Right cardiac atrium (tissue), 5 donors: ENCODE measurements around the gene PML. TPM values are rescaled to one million over a fixed set of nuclear protein-coding genes. Genes with fewer than 3 reads are reported as not detected.

Source experiments
- polyA plus RNA-seq: library from polyadenylated mRNA; stranded (reverse); fragments of 200-250 nt; gene quantifications from one replicate; pipeline ENCODE4 v1.2.3, GENCODE V29; 2013
- total RNA-seq, 4 donors: library from RNA; stranded (reverse); fragmentation: NEBNext Ultra II Directional; extraction: Animal tissue kit (Norgen Biotek cat#: 25700); gene quantifications; one replicate each; pipeline ENCODE4 v1.2.1, GENCODE V29; 2021
- donor health status: healthy with polysubstance abuse.
- donor health status: DM: no; HTN: yes; CAD: no.
- donor health status: DM: no; HTN: no; CAD: no.
- donor health status: DM: no; HTN: yes; CAD: no; lungs with severe emphysema.
- donor health status: DM: yes; HTN: yes; CAD: no.

The PML gene
- total and polyA plus RNA-seq, 5 donors, result 18.1 to 35.4 (median 24.0) TPM

Other genes with a start within 250 kb of the PML start
- 100 to 1,000 TPM in 2 of 4 donors, 10 to 100 TPM in 2; 65.6 to 112 (median 99.0) TPM for gene INSYN1, start 241.4 kb upstream of the PML start, total RNA-seq
- 117 TPM for gene INSYN1, start 241.4 kb upstream of the PML start, polyA plus RNA-seq
- gene TBC1D21, start 121.2 kb upstream of the PML start, total RNA-seq, result not detected
- not detected for gene TBC1D21, start 121.2 kb upstream of the PML start, polyA plus RNA-seq
- gene LOXL1, start 68.3 kb upstream of the PML start, total RNA-seq, result 10 to 100 TPM; 17.4 to 41.0 (median 18.6) TPM
- gene LOXL1, start 68.3 kb upstream of the PML start, polyA plus RNA-seq, result 29.8 TPM
- gene STOML1, start 2.4 kb upstream of the PML start, total RNA-seq, result 10 to 100 TPM; 14.9 to 19.0 (median 17.8) TPM
- gene STOML1, start 2.4 kb upstream of the PML start, polyA plus RNA-seq, result 24.3 TPM
- gene GOLGA6A, start 87.8 kb downstream of the PML start, total RNA-seq, result not detected
- not detected for gene GOLGA6A, start 87.8 kb downstream of the PML start, polyA plus RNA-seq
- gene ISLR2, start 135.9 kb downstream of the PML start, total RNA-seq, result 1 to 10 TPM in 2 of 4 donors, under 1 TPM in 2; 0.71 to 2.8 (median 1.7) TPM
- 2.1 TPM for gene ISLR2, start 135.9 kb downstream of the PML start, polyA plus RNA-seq
- 10 to 100 TPM; 21.6 to 33.5 (median 24.7) TPM for gene ISLR, start 179.0 kb downstream of the PML start, total RNA-seq
- gene ISLR, start 179.0 kb downstream of the PML start, polyA plus RNA-seq, result 29.5 TPM
- under 1 TPM; 0.20 to 0.58 (median 0.37) TPM for gene STRA6, start 208.1 kb downstream of the PML start, total RNA-seq
- gene STRA6, start 208.1 kb downstream of the PML start, polyA plus RNA-seq, result 0.25 TPM
- gene CCDC33, start 241.6 kb downstream of the PML start, total RNA-seq, result not detected
- gene CCDC33, start 241.6 kb downstream of the PML start, polyA plus RNA-seq, result 0.07 TPM